GM19324 (cell line): ENCODE data around the gene TUBA3D.
"Not testable (repeated sequence)": the region's sequence is repeated elsewhere in the genome, so short reads cannot be mapped to it uniquely, and the experiment has no call there.

Source experiments
- ATAC-seq: cut with Tn5 transposase; IDR thresholded peaks from one replicate; pipeline ENCODE4 v1.9.1; 2021; ENCODE audit warnings: mild to moderate bottlenecking, moderate library complexity; ENCODE audit not compliant: unreplicated experiment, low FRiP score

The TUBA3D gene

GRCh38 chr2:131475831-131476230, at the start of gene TUBA3D:
TSS of gene TUBA3D (plus strand) at chr2:131476119. CDS start at chr2:131476200, 81 bp downstream.
- no peak for ATAC-seq

- no peak for ATAC-seq
These were observed 49.2 kb upstream of the TUBA3D start for GRCh38 chr2:131426727-131427126.

GRCh38 chr2:131431336-131431735, 44.6 kb upstream of the TUBA3D start:
- ATAC-seq, result no peak

- ATAC-seq, result not testable (repeated sequence)
These were observed 35.0 kb upstream of the TUBA3D start for GRCh38 chr2:131440742-131441468.

- not testable (repeated sequence) for ATAC-seq
These were observed 31.0 kb upstream of the TUBA3D start for GRCh38 chr2:131444736-131445514.

GRCh38 chr2:131445515-131445797, 30.5 kb upstream of the TUBA3D start:
- ATAC-seq, result not testable (repeated sequence)

- ATAC-seq, result no peak
These were observed 30.0 kb upstream of the TUBA3D start for GRCh38 chr2:131445896-131446295.

- ATAC-seq, result not testable (repeated sequence)
These were observed 27.9 kb upstream of the TUBA3D start for GRCh38 chr2:131447981-131448380.

- peak; percentile 73 for ATAC-seq
These were observed 24.5 kb upstream of the TUBA3D start for GRCh38 chr2:131451265-131451949.

- not testable (repeated sequence) for ATAC-seq
These were observed 21.0 kb upstream of the TUBA3D start for GRCh38 chr2:131454914-131455313.

- not testable (repeated sequence) for ATAC-seq
These were observed 8.2 kb upstream of the TUBA3D start for GRCh38 chr2:131467722-131468121.

- ATAC-seq, result not testable (repeated sequence)
These were observed 5.0 kb upstream of the TUBA3D start for GRCh38 chr2:131470944-131471343.

- ATAC-seq, result not testable (repeated sequence)
These were observed 4.3 kb upstream of the TUBA3D start for GRCh38 chr2:131471624-131472023.

- ATAC-seq, result not testable (repeated sequence)
These were observed 2.7 kb upstream of the TUBA3D start for GRCh38 chr2:131473266-131473665.

GRCh38 chr2:131476363-131476762, 444 bp downstream of the TUBA3D start:
- not testable (repeated sequence) for ATAC-seq

- not testable (repeated sequence) for ATAC-seq
These were observed 1.3 kb downstream of the TUBA3D start for GRCh38 chr2:131477227-131477626.

GRCh38 chr2:131478074-131478849, 2.3 kb downstream of the TUBA3D start:
- not testable (repeated sequence) for ATAC-seq

GRCh38 chr2:131478850-131479461, 3.0 kb downstream of the TUBA3D start:
- ATAC-seq, result not testable (repeated sequence)

- not testable (repeated sequence) for ATAC-seq
These were observed 4.4 kb downstream of the TUBA3D start for GRCh38 chr2:131480351-131480750.
